ENCODE data around the gene KPNB1. TPM values are rescaled to one million over a fixed set of nuclear protein-coding genes. Genes with fewer than 3 reads are reported as not detected.

KPNB1 gene
- 339 and 614 TPM in 2 replicates for total RNA-seq

GRCh38 chr17:47649153-47649971 lies at the start of gene KPNB1:
Gene KPNB1, plus strand, starts transcription at chr17:47649919. Its CDS starts 326 bp downstream, at chr17:47650245.

GRCh38 chr17:47693731-47694580 lies 44.2 kb downstream of the KPNB1 start, which contains the start of gene TBKBP1:
Gene TBKBP1, plus strand, starts transcription at chr17:47694161. Its CDS starts 1,952 bp downstream, at chr17:47696113.

GRCh38 chr17:47733047-47733673 lies 83.4 kb downstream of the KPNB1 start, which contains the start of gene TBX21:
Gene TBX21, plus strand, starts transcription at chr17:47733236. Its CDS starts 219 bp downstream, at chr17:47733455.

Other genes with a start within 250 kb of the KPNB1 start
- gene NPEPPS, start 118.8 kb upstream of the KPNB1 start, total RNA-seq, result 78.2 and 137 TPM in 2 replicates
- 1.2 and 9.0 TPM in 2 replicates for gene TBKBP1, start 44.2 kb downstream of the KPNB1 start, total RNA-seq
- not detected in 2 replicates for gene TBX21, start 83.3 kb downstream of the KPNB1 start, total RNA-seq
- gene OSBPL7, start 171.9 kb downstream of the KPNB1 start, total RNA-seq, result 4.2 and 9.6 TPM in 2 replicates
- gene MRPL10, start 181.6 kb downstream of the KPNB1 start, total RNA-seq, result 14.4 and 26.6 TPM in 2 replicates
- gene LRRC46, start 181.8 kb downstream of the KPNB1 start, total RNA-seq, result 0.19 TPM in 1 of 2 replicates, not detected in the other
- 18.2 and 32.7 TPM in 2 replicates for gene SCRN2, start 191.4 kb downstream of the KPNB1 start, total RNA-seq
- gene SP6, start 201.2 kb downstream of the KPNB1 start, total RNA-seq, result under 0.01 and 0.56 TPM in 2 replicates
- 0.19 and 0.28 TPM in 2 replicates for gene SP2, start 246.3 kb downstream of the KPNB1 start, total RNA-seq